ENCODE data around the gene RPS6KB1. TPM values are rescaled to one million over a fixed set of nuclear protein-coding genes. Genes with fewer than 3 reads are reported as not detected.

The RPS6KB1 gene
- total RNA-seq (2013; cell fraction: nucleolus; rRNA removed): 89.9 and 95.4 TPM in 2 replicates
- total RNA-seq (2014; rRNA removed) (24.3 and 26.3 TPM in 2 replicates), total RNA-seq (2014; rRNA removed; fragmentation: Illumina TruSeq; extraction: Trizol) (29.4 and 30.1 TPM in 2 replicates), total RNA-seq (2021) (32.9 and 33.2 TPM in 2 replicates), polyA plus RNA-seq (2011; rRNA removed) (23.6 and 31.5 TPM in 2 replicates), polyA plus RNA-seq (2014; fragmentation: Illumina TruSeq; extraction: Trizol) (32.5 and 38.5 TPM in 2 replicates), polyA plus RNA-seq (2014; fragmentation: Nextera tagmentation; extraction: Ambion mirVana) (10 to 100 TPM in 1 of 2 experiments, 1 to 10 TPM in 1; 6.6 to 11.5 TPM), polyA plus RNA-seq (2014; rRNA removed) (20.4 and 24.1 TPM in 2 replicates), polyA plus RNA-seq (2016; fragmentation: Nextera tagmentation; extraction: Ambion mirVana) (10 to 100 TPM; 27.8 to 29.5 TPM), polyA minus RNA-seq (2011; rRNA and poly(A)+ RNA removed) (21.1 and 25.3 TPM in 2 replicates), Bru-seq, nascent RNA (percentile 82 among the genes with signal in this experiment), BruChase-seq, experiment 1, labeled RNA remaining after a 6-hour chase (percentile 91 among the genes with signal in this experiment), BruChase-seq, experiment 2, labeled RNA remaining after a 2-hour chase (percentile 91 among the genes with signal in this experiment)
- polyA plus RNA-seq (2011; ENCODE audit: low read depth): 9.7 TPM
- 8.9 and 9.7 TPM in 2 replicates for polyA plus RNA-seq (2011; cell fraction: cytosol; rRNA removed)
- polyA plus RNA-seq (2011; cell fraction: nucleus; rRNA removed): 18.4 and 19.4 TPM in 2 replicates
- polyA plus RNA-seq (2012): 10.9 and 12.6 TPM in 2 replicates
- 8.6 and 15.9 TPM in 2 replicates for polyA minus RNA-seq (2011; cell fraction: cytosol; rRNA and poly(A)+ RNA removed)
- polyA minus RNA-seq (2011; cell fraction: nucleus; rRNA and poly(A)+ RNA removed): 19.8 and 29.3 TPM in 2 replicates
- long read RNA-seq, experiment 1, full-length matches to known transcripts: 26 of 31 reads
- long read RNA-seq, experiment 1, partial matches to known transcripts: 1 of 31 reads
- long read RNA-seq, experiment 1, other reads (novel, unspliced or antisense): 4 of 31 reads
- long read RNA-seq, experiment 2, full-length matches to known transcripts: 148 of 188 reads
- long read RNA-seq, experiment 2, partial matches to known transcripts: 14 of 188 reads
- long read RNA-seq, experiment 2, other reads (novel, unspliced or antisense): 26 of 188 reads

- Histone ChIP-seq H3K4me3 (peak within 1 kb of the TSS; percentile 89), H3K79me2 (ENCODE audit: control insufficient read depth, insufficient read depth, low read length) (peaks cover 58% of the 10 kb centered on the region), H3K9me3 (replicated peaks; ENCODE audit: control insufficient read depth, insufficient read depth, low read length) (no peaks in the 10 kb centered on the region), H2AFZ (ENCODE audit: control insufficient read depth, low read depth, low read length) (peak within 1 kb of the TSS; percentile 96), H3K27me3 (replicated peaks in 1 of 2; ENCODE audit: control insufficient read depth in 2 of 2, insufficient read depth in 2 of 2, low read length in 1 of 2) (no peaks in the 10 kb centered on the region), H4K20me1 (ENCODE audit: control insufficient read depth, insufficient read depth) (no peaks in the 10 kb centered on the region), H3K27ac (ENCODE audit: control insufficient read depth, insufficient read depth) (peak within 1 kb of the TSS; percentile 76), H3K4me2 (ENCODE audit: control insufficient read depth, insufficient read depth) (peak within 1 kb of the TSS; percentile 66), H3K9ac (ENCODE audit: control insufficient read depth, insufficient read depth, low read length) (peak within 1 kb of the TSS; percentile 84), H3K4me1 (ENCODE audit: control insufficient read depth, insufficient read depth, low read length) (no peaks in the 10 kb centered on the region), H3K36me3 (ENCODE audit: control insufficient read depth in 2 of 2, insufficient read depth in 2 of 2, low read length in 1 of 2) (no peaks in the 10 kb centered on the region)
- ATAC-seq (peak; percentile 96), FAIRE-seq (peak; percentile 100), DNase-seq (ENCODE audit: low read depth, low spot score) (peak; percentile 100)
- CTCF ChIA-PET: interaction anchor here (1.0 to 2.4 kb wide), 4 partner anchors 21 to 146 kb away, joined by 3 to 8 read pairs (median 6); no protein-coding TSS in a partner anchor
- POLR2A ChIA-PET: interaction anchor here (0.7 to 1.3 kb wide), 3 partner anchors 12 to 72 kb away, joined by 3 read pairs; no protein-coding TSS in a partner anchor
- intact Hi-C loops (cut with micrococcal nuclease; ENCODE audit: unreplicated experiment): no loop called here
- 1% methylated on average over 61 of the region's 61 CpGs for WGBS (ENCODE audit: insufficient coverage, insufficient replicate concordance, low lambda C conversion rate, missing lambda C conversion rate)
- SMC1A ChIA-PET (ENCODE audit: uncharacterized antibody, unreplicated experiment): interaction anchor here (0.7 to 3.8 kb wide), 11 partner anchors 12 to 1567 kb away, joined by 3 to 17 read pairs (median 3); no protein-coding TSS in a partner anchor
- in situ Hi-C loops (cut with MboI): no loop called here
- RAD21 ChIA-PET (ENCODE audit: unreplicated experiment): interaction anchor here (0.6 to 2.7 kb wide), 6 partner anchors 21 to 145 kb away, joined by 3 to 15 read pairs (median 3); no protein-coding TSS in a partner anchor
- no TSS peak for BruUV-seq (replicated peaks)
- TF ChIP-seq DPF2 (IDR thresholded peaks at IDR 0.05) (peak; percentile 62), NFIC (IDR thresholded peaks at IDR 0.05; ENCODE audit: low read depth, low read length) (no peak), SP1 (IDR thresholded peaks at IDR 0.05; ENCODE audit: low read depth, low read length) (no peak), MYC (IDR thresholded peaks at IDR 0.05; ENCODE audit: insufficient read depth, insufficient read length, insufficient replicate concordance, low read length, severe bottlenecking) (no peak), SIN3A (IDR thresholded peaks at IDR 0.05; ENCODE audit: low read depth, low read length) (no peak), CBX3 (IDR thresholded peaks at IDR 0.05; ENCODE audit: borderline replicate concordance, low read depth) (no peak), RBBP5 (conservative IDR thresholded peaks at IDR 0.05) (no peak; the same call in 1 of the 2 replicates), IKZF2 (IDR thresholded peaks at IDR 0.05) (0 out of 4 replicates have a peak, but pooled peaks of 1 of the 2 experiments have one; percentile 17), TCF12 (IDR thresholded peaks at IDR 0.05; ENCODE audit: low read depth, low read length) (no peak), LARP7 (IDR thresholded peaks at IDR 0.05) (peak; percentile 80; the same call in 1 of the 2 replicates), USF1 (IDR thresholded peaks at IDR 0.05; ENCODE audit: borderline replicate concordance, extremely low read length, insufficient read depth, low read depth, low read length) (no peak), HDGF (IDR thresholded peaks at IDR 0.05) (peak; percentile 93), IKZF1 (conservative IDR thresholded peaks at IDR 0.05) (peak; percentile 100)
- TF ChIP-seq, protein P1, sequence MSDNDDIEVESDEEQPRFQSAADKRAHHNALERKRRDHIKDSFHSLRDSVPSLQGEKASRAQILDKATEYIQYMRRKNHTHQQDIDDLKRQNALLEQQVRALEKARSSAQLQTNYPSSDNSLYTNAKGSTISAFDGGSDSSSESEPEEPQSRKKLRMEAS (IDR thresholded peaks at IDR 0.05; ENCODE audit: low read depth, low read length): no peak; the same call in 1 of the 2 replicates
- TF ChIP-seq, protein P2, sequence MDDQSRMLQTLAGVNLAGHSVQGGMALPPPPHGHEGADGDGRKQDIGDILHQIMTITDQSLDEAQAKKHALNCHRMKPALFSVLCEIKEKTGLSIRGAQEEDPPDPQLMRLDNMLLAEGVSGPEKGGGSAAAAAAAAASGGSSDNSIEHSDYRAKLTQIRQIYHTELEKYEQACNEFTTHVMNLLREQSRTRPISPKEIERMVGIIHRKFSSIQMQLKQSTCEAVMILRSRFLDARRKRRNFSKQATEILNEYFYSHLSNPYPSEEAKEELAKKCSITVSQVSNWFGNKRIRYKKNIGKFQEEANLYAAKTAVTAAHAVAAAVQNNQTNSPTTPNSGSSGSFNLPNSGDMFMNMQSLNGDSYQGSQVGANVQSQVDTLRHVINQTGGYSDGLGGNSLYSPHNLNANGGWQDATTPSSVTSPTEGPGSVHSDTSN (IDR thresholded peaks at IDR 0.05; ENCODE audit: insufficient replicate concordance, low read depth, low read length): no peak
- TF ChIP-seq, protein P3, sequence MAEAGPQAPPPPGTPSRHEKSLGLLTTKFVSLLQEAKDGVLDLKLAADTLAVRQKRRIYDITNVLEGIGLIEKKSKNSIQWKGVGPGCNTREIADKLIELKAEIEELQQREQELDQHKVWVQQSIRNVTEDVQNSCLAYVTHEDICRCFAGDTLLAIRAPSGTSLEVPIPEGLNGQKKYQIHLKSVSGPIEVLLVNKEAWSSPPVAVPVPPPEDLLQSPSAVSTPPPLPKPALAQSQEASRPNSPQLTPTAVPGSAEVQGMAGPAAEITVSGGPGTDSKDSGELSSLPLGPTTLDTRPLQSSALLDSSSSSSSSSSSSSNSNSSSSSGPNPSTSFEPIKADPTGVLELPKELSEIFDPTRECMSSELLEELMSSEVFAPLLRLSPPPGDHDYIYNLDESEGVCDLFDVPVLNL (IDR thresholded peaks at IDR 0.05; ENCODE audit: low read depth, low read length): no peak
Observed at GRCh38 chr17:59892924-59893675, at the start of gene RPS6KB1, which contains the start of gene TUBD1. Gene RPS6KB1 (plus strand): TSS chr17:59893121. CDS start chr17:59893185, 64 bp downstream. Gene TUBD1 (minus strand): TSS chr17:59892943. CDS start chr17:59891002, 1,941 bp downstream.

All from GM12878 (cell line).